ENCODE data around the gene NEU2.

The NEU2 gene

DNA sequence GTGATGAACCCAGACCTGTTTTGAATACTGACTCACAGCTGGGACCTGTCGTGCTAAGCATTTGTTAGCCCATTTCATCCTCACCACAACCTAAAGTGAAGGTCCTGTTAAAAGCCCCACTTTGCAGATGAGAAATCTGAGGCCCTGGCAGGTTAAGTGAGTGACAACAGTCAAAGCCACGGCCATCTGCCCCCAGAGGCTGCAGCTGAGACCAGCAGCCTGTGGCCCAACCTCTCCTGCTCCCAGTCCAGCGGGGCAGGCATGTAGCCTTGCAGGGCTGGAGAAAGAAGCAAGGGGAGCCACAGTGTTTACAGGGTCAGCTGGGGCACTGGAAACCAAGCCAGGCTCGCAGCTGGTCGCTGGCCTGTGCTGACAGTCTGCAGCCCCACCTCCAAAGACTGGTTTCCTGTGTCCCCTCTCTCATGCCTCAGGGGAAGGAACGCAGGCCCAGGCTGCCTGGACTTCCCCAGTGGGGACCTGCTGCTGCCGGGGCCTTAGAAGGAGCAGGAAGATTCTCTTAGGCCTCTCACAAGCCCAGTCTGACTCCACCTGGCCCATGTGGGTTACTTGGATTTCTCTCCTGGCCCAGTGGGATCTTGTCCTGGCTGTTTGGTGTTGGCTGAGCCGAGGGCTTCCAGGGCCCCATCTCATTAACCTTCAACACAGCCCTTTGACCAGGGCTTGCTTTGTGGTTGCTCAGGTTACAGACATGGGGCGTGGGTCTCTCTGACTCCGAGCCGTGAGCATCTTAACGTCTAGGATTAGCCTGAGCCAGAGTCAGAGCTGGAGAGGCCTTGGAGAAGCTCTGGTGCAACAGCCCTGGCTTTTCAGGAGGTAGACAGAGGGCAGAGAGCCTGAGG, 29.3 kb downstream of the NEU2 start:
- Histone ChIP-seq H3K79me2 (ENCODE audit: insufficient read depth, low read depth) (peaks cover 15% of the 10 kb centered on the region; the same call in 1 of the 2 replicates), H3K4me1 (ENCODE audit: low read depth, poor library complexity, severe bottlenecking) (peaks cover 18% of the 10 kb centered on the region), H3K36me3 (ENCODE audit: insufficient read depth) (no peaks in the 10 kb centered on the region), H3K4me2 (peak overlapping the region; percentile 76), H3K27ac (no peak overlapping the region), H3K27me3 (ENCODE audit: insufficient read depth, low read depth) (no peaks in the 10 kb centered on the region), H3K9ac (peak overlapping the region; percentile 72; the same call in 1 of the 2 replicates), H2AFZ (ENCODE audit: low read depth) (no peak overlapping the region), H3K4me3 (IDR thresholded peaks at IDR 0.05; ENCODE audit: insufficient read depth, low read depth, low read length) (no peak overlapping the region), H4K20me1 (ENCODE audit: insufficient read depth) (no peaks in the 10 kb centered on the region)
- TF ChIP-seq, protein P1, sequence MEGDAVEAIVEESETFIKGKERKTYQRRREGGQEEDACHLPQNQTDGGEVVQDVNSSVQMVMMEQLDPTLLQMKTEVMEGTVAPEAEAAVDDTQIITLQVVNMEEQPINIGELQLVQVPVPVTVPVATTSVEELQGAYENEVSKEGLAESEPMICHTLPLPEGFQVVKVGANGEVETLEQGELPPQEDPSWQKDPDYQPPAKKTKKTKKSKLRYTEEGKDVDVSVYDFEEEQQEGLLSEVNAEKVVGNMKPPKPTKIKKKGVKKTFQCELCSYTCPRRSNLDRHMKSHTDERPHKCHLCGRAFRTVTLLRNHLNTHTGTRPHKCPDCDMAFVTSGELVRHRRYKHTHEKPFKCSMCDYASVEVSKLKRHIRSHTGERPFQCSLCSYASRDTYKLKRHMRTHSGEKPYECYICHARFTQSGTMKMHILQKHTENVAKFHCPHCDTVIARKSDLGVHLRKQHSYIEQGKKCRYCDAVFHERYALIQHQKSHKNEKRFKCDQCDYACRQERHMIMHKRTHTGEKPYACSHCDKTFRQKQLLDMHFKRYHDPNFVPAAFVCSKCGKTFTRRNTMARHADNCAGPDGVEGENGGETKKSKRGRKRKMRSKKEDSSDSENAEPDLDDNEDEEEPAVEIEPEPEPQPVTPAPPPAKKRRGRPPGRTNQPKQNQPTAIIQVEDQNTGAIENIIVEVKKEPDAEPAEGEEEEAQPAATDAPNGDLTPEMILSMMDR (conservative IDR thresholded peaks at IDR 0.05; ENCODE audit: low read depth, low read length): peak; percentile 18; the same call in 1 of the 2 replicates

DNA sequence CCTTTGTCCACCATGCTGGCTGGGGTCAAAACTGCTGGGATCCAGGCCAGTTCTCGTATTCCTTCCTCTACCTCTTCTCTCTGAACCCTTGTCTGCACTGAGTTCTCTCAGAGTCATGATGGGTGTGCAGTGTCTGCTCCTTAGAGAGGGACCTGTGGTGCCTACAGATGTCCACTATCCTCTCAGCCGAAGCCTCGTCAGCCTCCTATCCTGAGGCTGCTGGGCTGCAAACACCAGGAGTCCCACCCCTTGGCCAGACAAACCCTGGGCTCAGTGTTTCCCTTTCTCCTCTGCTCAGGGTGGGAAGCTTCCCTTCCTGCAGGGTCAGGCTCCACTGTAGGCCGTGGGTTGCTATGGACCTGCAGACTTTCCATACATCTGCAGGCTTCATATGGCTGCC, 30.0 kb downstream of the NEU2 start:
- peaks cover 18% of the 10 kb centered on the region for H3K4me1 ChIP-seq (ENCODE audit: low read depth, poor library complexity, severe bottlenecking)
- TF ChIP-seq, protein P1 (conservative IDR thresholded peaks at IDR 0.05; ENCODE audit: low read depth, low read length): no peak
- H3K79me2 ChIP-seq (ENCODE audit: insufficient read depth, low read depth): peaks cover 15% of the 10 kb centered on the region; the same call in 1 of the 2 replicates
- H3K36me3 ChIP-seq (ENCODE audit: insufficient read depth): no peaks in the 10 kb centered on the region
- H3K27ac ChIP-seq: no peak overlapping the region
- no peaks in the 10 kb centered on the region for H3K27me3 ChIP-seq (ENCODE audit: insufficient read depth, low read depth)
- no peak overlapping the region for H3K4me3 ChIP-seq (IDR thresholded peaks at IDR 0.05; ENCODE audit: insufficient read depth, low read depth, low read length)
- H4K20me1 ChIP-seq (ENCODE audit: insufficient read depth): no peaks in the 10 kb centered on the region
- no peak overlapping the region for H3K9ac ChIP-seq
- H3K4me2 ChIP-seq: no peak overlapping the region
- no peak overlapping the region for H2AFZ ChIP-seq (ENCODE audit: low read depth)

DNA sequence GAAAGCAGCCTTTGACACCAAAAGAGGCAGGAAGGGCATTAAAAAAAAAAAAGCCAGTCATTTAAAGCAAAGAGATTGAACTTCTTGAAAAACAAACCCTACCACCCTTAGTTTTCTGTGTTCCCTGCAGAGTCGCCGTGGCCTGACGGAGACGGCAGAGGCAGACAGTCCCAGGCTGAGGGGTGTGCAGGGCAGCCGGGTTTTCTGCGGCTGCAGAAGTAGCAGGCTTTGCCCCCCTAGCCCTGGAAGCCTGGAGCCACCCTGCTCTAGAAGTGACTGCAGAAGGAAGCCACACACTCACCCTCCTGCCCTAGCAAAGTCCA, 30.4 kb downstream of the NEU2 start:
- H3K4me2 ChIP-seq: no peak overlapping the region
- H3K27me3 ChIP-seq (ENCODE audit: insufficient read depth, low read depth): no peaks in the 10 kb centered on the region
- H3K36me3 ChIP-seq (ENCODE audit: insufficient read depth): no peaks in the 10 kb centered on the region
- no peaks in the 10 kb centered on the region for H4K20me1 ChIP-seq (ENCODE audit: insufficient read depth)
- TF ChIP-seq, protein P1 (conservative IDR thresholded peaks at IDR 0.05; ENCODE audit: low read depth, low read length): no peak
- peaks cover 18% of the 10 kb centered on the region for H3K4me1 ChIP-seq (ENCODE audit: low read depth, poor library complexity, severe bottlenecking)
- peaks cover 15% of the 10 kb centered on the region; the same call in 1 of the 2 replicates for H3K79me2 ChIP-seq (ENCODE audit: insufficient read depth, low read depth)
- no peak overlapping the region for H3K4me3 ChIP-seq (IDR thresholded peaks at IDR 0.05; ENCODE audit: insufficient read depth, low read depth, low read length)
- no peak overlapping the region for H3K9ac ChIP-seq
- H3K27ac ChIP-seq: no peak overlapping the region
- H2AFZ ChIP-seq (ENCODE audit: low read depth): no peak overlapping the region

DNA sequence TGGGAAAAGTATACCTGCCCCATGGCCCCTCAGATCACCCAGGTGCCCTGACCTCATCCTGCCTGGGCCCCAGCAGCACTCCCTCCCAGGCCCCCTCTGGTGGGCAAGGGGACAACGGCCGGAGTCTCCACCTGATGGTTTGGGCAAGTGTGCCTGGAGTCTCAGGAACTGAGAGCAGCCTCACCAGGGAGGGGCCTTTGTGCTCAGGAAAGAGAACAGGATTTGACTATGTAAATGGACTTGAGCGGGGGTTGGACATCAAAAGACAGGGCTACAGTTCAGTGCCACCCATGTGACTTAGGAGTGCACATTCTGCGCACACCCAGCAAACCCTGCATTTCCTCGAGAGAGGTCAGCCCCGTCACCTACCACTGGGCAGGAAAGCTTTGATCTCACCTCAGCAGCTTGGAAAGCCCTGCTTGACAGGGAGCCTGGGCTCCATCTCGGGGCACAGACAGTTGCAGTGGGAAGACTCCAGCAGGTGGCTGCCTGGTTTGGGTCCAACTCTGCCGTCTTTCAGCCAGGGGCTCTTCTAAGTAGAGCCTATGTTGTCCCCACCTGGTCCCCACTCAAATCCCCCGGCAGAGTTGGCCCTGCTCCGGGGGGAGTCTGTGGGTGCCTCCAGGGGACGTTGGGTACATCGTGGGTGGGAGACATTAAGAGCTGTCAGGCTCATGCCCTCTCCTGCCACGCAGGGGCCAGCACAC, 30.9 kb downstream of the NEU2 start:
- peaks cover 18% of the 10 kb centered on the region for H3K4me1 ChIP-seq (ENCODE audit: low read depth, poor library complexity, severe bottlenecking)
- no peak overlapping the region for H3K4me3 ChIP-seq (IDR thresholded peaks at IDR 0.05; ENCODE audit: insufficient read depth, low read depth, low read length)
- H3K4me2 ChIP-seq: no peak overlapping the region
- H2AFZ ChIP-seq (ENCODE audit: low read depth): no peak overlapping the region
- H3K79me2 ChIP-seq (ENCODE audit: insufficient read depth, low read depth): peaks cover 15% of the 10 kb centered on the region; the same call in 1 of the 2 replicates
- no peak overlapping the region for H3K9ac ChIP-seq
- TF ChIP-seq, protein P1 (conservative IDR thresholded peaks at IDR 0.05; ENCODE audit: low read depth, low read length): no peak
- no peak overlapping the region for H3K27ac ChIP-seq
- H3K27me3 ChIP-seq (ENCODE audit: insufficient read depth, low read depth): no peaks in the 10 kb centered on the region
- no peaks in the 10 kb centered on the region for H3K36me3 ChIP-seq (ENCODE audit: insufficient read depth)
- no peaks in the 10 kb centered on the region for H4K20me1 ChIP-seq (ENCODE audit: insufficient read depth)
